Measurements from ENCODE around the gene DIP2C.

Gene DIP2C

DNA sequence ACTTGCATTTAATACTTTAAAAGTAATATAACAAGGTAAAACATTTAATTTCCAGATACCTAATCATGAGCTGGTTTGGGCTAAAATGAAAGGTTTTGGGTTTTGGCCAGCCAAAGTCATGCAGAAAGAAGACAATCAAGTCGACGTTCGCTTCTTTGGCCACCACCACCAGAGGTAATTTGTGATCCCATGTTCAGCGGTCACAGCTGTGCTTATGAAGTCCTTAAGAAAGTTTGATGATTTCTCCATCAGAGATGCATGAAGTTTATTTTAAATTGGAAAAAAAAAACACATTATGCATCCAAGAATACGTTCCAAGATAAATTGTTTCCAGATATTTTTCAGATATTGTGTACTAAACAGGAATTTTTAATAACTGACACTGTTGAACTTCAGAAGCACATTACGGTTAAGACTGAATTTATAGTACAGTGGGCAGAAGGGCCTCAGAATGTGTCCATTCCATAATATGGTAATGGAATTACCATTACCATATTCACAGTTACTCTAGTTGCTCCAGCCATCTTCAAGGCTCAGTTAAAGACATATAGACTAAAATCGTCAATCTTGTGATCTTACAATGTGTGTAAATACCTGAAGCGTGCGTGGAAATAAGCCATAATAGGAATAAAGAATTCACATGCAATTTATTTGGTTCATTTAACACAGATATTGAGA, 447.4 kb downstream of the DIP2C start:
- no peak overlapping the region for H2BK15ac ChIP-seq (replicated peaks; ENCODE audit: low read depth)
- no peak overlapping the region for H4K5ac ChIP-seq (ENCODE audit: low read length)
- H3K56ac ChIP-seq (ENCODE audit: low read length) = no peak overlapping the region
- no peaks in the 10 kb centered on the region for H3K79me2 ChIP-seq (ENCODE audit: control insufficient read depth, insufficient read depth, low read length)
- H2BK5ac ChIP-seq (ENCODE audit: low read length) = no peak overlapping the region
- H3K79me1 ChIP-seq (ENCODE audit: low read length) = no peaks in the 10 kb centered on the region
- H3K23ac ChIP-seq (ENCODE audit: low read length) = no peak overlapping the region
- no peak overlapping the region for H3K18ac ChIP-seq (ENCODE audit: low read length)
- no peak overlapping the region for H2BK120ac ChIP-seq (ENCODE audit: low read depth, low read length)
- DNase-seq = no peak
- no peak overlapping the region for H3K27ac ChIP-seq (ENCODE audit: low read depth, low read length)
- no peaks in the 10 kb centered on the region for H3K36me3 ChIP-seq (ENCODE audit: control insufficient read depth, insufficient read depth, low read length)
- no CpG with 5 or more reads among the region's 9 CpGs for WGBS (ENCODE audit: extremely low coverage, insufficient coverage, low lambda C conversion rate)
- no peaks in the 10 kb centered on the region for H3K27me3 ChIP-seq (ENCODE audit: insufficient read depth, low read length, poor library complexity)
- no peak overlapping the region for H4K8ac ChIP-seq (ENCODE audit: low read depth, low read length)
- H3K4me2 ChIP-seq (ENCODE audit: low read length) = no peak overlapping the region
- H3K9ac ChIP-seq (ENCODE audit: low read length) = no peak overlapping the region
- H3K4ac ChIP-seq (ENCODE audit: low read depth, low read length) = no peak overlapping the region
- H3K4me1 ChIP-seq (ENCODE audit: control insufficient read depth, low read depth, low read length) = no peaks in the 10 kb centered on the region
- no peak overlapping the region for H2AK5ac ChIP-seq (ENCODE audit: low read length)
- no peak overlapping the region for H3K4me3 ChIP-seq (ENCODE audit: low read length)

DNA sequence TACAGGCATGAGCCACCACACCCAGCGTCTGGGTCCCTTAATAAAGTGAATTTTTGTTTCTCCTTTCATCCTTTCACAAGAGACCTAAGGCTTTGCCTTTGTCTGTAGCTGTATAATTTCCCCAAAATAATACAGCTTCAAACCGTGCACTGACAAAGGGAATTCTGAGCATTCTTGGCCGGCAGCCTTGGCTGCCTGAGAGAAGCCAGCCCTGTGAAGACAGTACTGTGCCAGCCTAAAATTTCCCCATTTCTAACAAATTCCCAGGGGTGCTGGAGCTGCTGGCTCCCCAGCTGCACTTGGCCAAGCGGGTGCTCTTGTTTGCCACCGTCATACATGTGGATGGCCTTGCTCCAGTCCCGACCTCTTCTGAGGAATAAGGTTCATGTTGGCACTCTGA, 448.0 kb downstream of the DIP2C start:
- H3K23ac ChIP-seq (ENCODE audit: low read length) = no peak overlapping the region

DNA sequence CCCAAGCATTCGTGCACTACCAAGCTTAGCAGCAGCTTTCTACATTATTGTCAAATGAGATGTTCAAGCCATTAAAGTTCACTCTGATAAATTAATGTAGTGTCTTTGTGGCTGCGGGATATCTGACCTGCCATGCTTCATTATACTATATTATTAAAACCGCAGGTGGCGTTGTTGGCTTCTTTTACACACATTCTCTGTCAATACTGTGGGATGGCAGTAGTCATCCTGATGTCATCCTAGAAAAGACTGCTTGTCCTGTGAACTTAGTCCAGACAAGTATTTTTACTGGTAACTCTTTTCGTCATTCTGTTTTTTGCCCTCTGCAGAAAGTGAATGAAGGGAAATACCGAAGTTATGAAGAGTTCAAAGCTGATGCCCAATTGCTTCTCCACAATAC, 450.4 kb downstream of the DIP2C start:
- WGBS (ENCODE audit: extremely low coverage, insufficient coverage, low lambda C conversion rate) = no CpG with 5 or more reads among the region's 6 CpGs
- H3K23ac ChIP-seq (ENCODE audit: low read length) = no peak overlapping the region
- DNase-seq = no peak
- H3K18ac ChIP-seq (ENCODE audit: low read length) = no peak overlapping the region
- H3K27me3 ChIP-seq (ENCODE audit: insufficient read depth, low read length, poor library complexity) = no peaks in the 10 kb centered on the region
- no peaks in the 10 kb centered on the region for H3K79me2 ChIP-seq (ENCODE audit: control insufficient read depth, insufficient read depth, low read length)
- H2BK15ac ChIP-seq (replicated peaks; ENCODE audit: low read depth) = no peak overlapping the region
- no peak overlapping the region for H2AK5ac ChIP-seq (ENCODE audit: low read length)
- no peak overlapping the region for H4K8ac ChIP-seq (ENCODE audit: low read depth, low read length)
- H3K36me3 ChIP-seq (ENCODE audit: control insufficient read depth, insufficient read depth, low read length) = no peaks in the 10 kb centered on the region
- H2BK120ac ChIP-seq (ENCODE audit: low read depth, low read length) = no peak overlapping the region
- H4K5ac ChIP-seq (ENCODE audit: low read length) = no peak overlapping the region
- H3K56ac ChIP-seq (ENCODE audit: low read length) = no peak overlapping the region
- no peak overlapping the region for H3K4me2 ChIP-seq (ENCODE audit: low read length)
- no peak overlapping the region for H3K27ac ChIP-seq (ENCODE audit: low read depth, low read length)
- no peak overlapping the region for H3K9ac ChIP-seq (ENCODE audit: low read length)
- H3K79me1 ChIP-seq (ENCODE audit: low read length) = no peaks in the 10 kb centered on the region
- no peak overlapping the region for H3K4ac ChIP-seq (ENCODE audit: low read depth, low read length)
- H3K4me1 ChIP-seq (ENCODE audit: control insufficient read depth, low read depth, low read length) = no peaks in the 10 kb centered on the region
- no peak overlapping the region for H2BK5ac ChIP-seq (ENCODE audit: low read length)
- H3K4me3 ChIP-seq (ENCODE audit: low read length) = no peak overlapping the region

More for the DNA sequence above, 448.0 kb downstream of the DIP2C start:
- Histone ChIP-seq H3K27me3 (ENCODE audit: insufficient read depth, low read length, poor library complexity) (no peaks in the 10 kb centered on the region), H3K9ac (ENCODE audit: low read length) (no peak overlapping the region), H3K18ac (ENCODE audit: low read length) (no peak overlapping the region), H2BK5ac (ENCODE audit: low read length) (no peak overlapping the region), H3K4me3 (ENCODE audit: low read length) (no peak overlapping the region), H2BK120ac (ENCODE audit: low read depth, low read length) (no peak overlapping the region), H3K79me2 (ENCODE audit: control insufficient read depth, insufficient read depth, low read length) (no peaks in the 10 kb centered on the region), H3K27ac (ENCODE audit: low read depth, low read length) (no peak overlapping the region), H3K36me3 (ENCODE audit: control insufficient read depth, insufficient read depth, low read length) (no peaks in the 10 kb centered on the region), H2BK15ac (replicated peaks; ENCODE audit: low read depth) (no peak overlapping the region), H2AK5ac (ENCODE audit: low read length) (no peak overlapping the region), H3K4me1 (ENCODE audit: control insufficient read depth, low read depth, low read length) (no peaks in the 10 kb centered on the region), H3K56ac (ENCODE audit: low read length) (no peak overlapping the region), H3K79me1 (ENCODE audit: low read length) (no peaks in the 10 kb centered on the region), H4K8ac (ENCODE audit: low read depth, low read length) (no peak overlapping the region), H3K4ac (ENCODE audit: low read depth, low read length) (no peak overlapping the region), H4K5ac (ENCODE audit: low read length) (no peak overlapping the region), H3K4me2 (ENCODE audit: low read length) (no peak overlapping the region)
- no CpG with 5 or more reads among the region's 6 CpGs for WGBS (ENCODE audit: extremely low coverage, insufficient coverage, low lambda C conversion rate)
- no peak for DNase-seq

DNA sequence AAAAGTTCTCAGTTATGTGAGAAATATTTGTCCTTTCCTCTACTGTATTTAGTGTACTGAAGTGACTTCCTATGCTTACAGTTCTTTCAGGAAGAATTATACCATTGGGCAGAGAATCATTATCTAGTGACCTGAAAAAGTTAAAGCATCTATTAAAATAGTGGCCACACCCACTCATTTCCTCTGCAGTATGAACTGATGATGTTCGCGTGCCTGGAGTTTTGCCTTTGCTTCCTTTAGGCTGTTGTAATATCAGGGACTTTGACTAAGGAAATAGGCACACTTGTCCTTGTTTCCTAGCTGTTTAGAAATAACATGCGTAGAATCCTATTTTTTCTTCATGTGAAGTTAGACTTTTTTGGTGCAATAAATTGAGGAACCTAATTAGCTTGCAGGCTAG, 453.6 kb downstream of the DIP2C start:
- Histone ChIP-seq H2BK15ac (replicated peaks; ENCODE audit: low read depth) (no peak overlapping the region), H4K5ac (ENCODE audit: low read length) (no peak overlapping the region), H3K4me1 (ENCODE audit: control insufficient read depth, low read depth, low read length) (no peaks in the 10 kb centered on the region), H3K23ac (ENCODE audit: low read length) (no peak overlapping the region), H4K8ac (ENCODE audit: low read depth, low read length) (no peak overlapping the region), H3K4ac (ENCODE audit: low read depth, low read length) (no peak overlapping the region), H3K9ac (ENCODE audit: low read length) (no peak overlapping the region), H3K36me3 (ENCODE audit: control insufficient read depth, insufficient read depth, low read length) (no peaks in the 10 kb centered on the region), H3K18ac (ENCODE audit: low read length) (no peak overlapping the region), H3K56ac (ENCODE audit: low read length) (no peak overlapping the region), H2BK120ac (ENCODE audit: low read depth, low read length) (no peak overlapping the region), H2BK5ac (ENCODE audit: low read length) (no peak overlapping the region), H2AK5ac (ENCODE audit: low read length) (no peak overlapping the region), H3K79me1 (ENCODE audit: low read length) (peaks cover 2% of the 10 kb centered on the region), H3K27ac (ENCODE audit: low read depth, low read length) (no peak overlapping the region), H3K4me3 (ENCODE audit: low read length) (no peak overlapping the region), H3K4me2 (ENCODE audit: low read length) (no peak overlapping the region), H3K27me3 (ENCODE audit: insufficient read depth, low read length, poor library complexity) (no peaks in the 10 kb centered on the region), H3K79me2 (ENCODE audit: control insufficient read depth, insufficient read depth, low read length) (no peaks in the 10 kb centered on the region)
- WGBS (ENCODE audit: extremely low coverage, insufficient coverage, low lambda C conversion rate) = no CpG with 5 or more reads among the region's 3 CpGs
- no peak for DNase-seq

DNA sequence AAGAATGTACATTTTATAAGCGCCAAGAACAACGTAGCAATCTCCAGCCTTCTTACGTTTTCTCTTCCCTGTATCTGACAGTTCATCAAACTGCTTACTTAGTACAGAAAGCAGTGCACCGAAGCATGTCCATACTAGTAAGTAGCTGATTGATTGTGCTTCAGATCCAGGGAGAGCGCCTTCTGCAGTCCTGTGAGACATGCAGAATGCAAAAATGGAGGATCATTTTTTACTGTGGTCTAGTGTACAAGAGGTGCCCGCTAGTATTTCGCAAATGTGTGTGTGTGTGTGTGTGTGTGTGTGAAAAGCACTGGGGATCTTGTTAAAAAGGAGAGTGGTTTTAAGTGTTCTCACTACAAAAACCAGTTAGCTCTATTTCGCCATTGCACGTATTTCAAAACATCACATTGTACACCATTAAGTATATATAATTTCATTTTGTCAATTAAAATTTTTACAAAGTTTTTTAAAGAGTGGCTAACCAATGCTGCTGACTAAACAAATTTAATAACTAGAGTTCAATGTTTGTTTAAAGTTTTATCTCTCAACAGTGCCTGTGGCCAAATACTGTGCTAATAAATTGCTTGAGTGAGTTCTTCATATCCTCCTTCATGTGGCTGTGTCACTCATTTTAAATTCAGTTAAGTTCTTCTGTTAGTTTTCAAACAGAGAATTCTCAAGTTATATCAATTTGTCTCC, 454.6 kb downstream of the DIP2C start:
- no peaks in the 10 kb centered on the region for H3K4me1 ChIP-seq (ENCODE audit: control insufficient read depth, low read depth, low read length)
- H3K4me2 ChIP-seq (ENCODE audit: low read length) = no peak overlapping the region
- no peak overlapping the region for H2BK5ac ChIP-seq (ENCODE audit: low read length)
- H3K4me3 ChIP-seq (ENCODE audit: low read length) = no peak overlapping the region
- H2AK5ac ChIP-seq (ENCODE audit: low read length) = no peak overlapping the region
- no peak overlapping the region for H4K5ac ChIP-seq (ENCODE audit: low read length)
- H4K8ac ChIP-seq (ENCODE audit: low read depth, low read length) = no peak overlapping the region
- H3K4ac ChIP-seq (ENCODE audit: low read depth, low read length) = no peak overlapping the region
- WGBS (ENCODE audit: extremely low coverage, insufficient coverage, low lambda C conversion rate) = no CpG with 5 or more reads among the region's 9 CpGs
- H3K79me1 ChIP-seq (ENCODE audit: low read length) = peaks cover 2% of the 10 kb centered on the region
- no peak overlapping the region for H3K9ac ChIP-seq (ENCODE audit: low read length)
- H2BK120ac ChIP-seq (ENCODE audit: low read depth, low read length) = no peak overlapping the region
- no peaks in the 10 kb centered on the region for H3K27me3 ChIP-seq (ENCODE audit: insufficient read depth, low read length, poor library complexity)
- no peak overlapping the region for H3K23ac ChIP-seq (ENCODE audit: low read length)
- no peak overlapping the region for H2BK15ac ChIP-seq (replicated peaks; ENCODE audit: low read depth)
- no peak overlapping the region for H3K27ac ChIP-seq (ENCODE audit: low read depth, low read length)
- no peaks in the 10 kb centered on the region for H3K36me3 ChIP-seq (ENCODE audit: control insufficient read depth, insufficient read depth, low read length)
- no peaks in the 10 kb centered on the region for H3K79me2 ChIP-seq (ENCODE audit: control insufficient read depth, insufficient read depth, low read length)
- DNase-seq = no peak
- no peak overlapping the region for H3K56ac ChIP-seq (ENCODE audit: low read length)
- H3K18ac ChIP-seq (ENCODE audit: low read length) = no peak overlapping the region
